ENCODE results near the gene ARHGAP32.

GRCh38 chr11:128961645-128962044 is 230.5 kb downstream of the ARHGAP32 start:
- TF ChIP-seq CTCF (IDR thresholded peaks at IDR 0.05) (no peak), EZH2 (IDR thresholded peaks at IDR 0.05) (no peak)
